ENCODE measurements around the gene ZNF280D.

DNA sequence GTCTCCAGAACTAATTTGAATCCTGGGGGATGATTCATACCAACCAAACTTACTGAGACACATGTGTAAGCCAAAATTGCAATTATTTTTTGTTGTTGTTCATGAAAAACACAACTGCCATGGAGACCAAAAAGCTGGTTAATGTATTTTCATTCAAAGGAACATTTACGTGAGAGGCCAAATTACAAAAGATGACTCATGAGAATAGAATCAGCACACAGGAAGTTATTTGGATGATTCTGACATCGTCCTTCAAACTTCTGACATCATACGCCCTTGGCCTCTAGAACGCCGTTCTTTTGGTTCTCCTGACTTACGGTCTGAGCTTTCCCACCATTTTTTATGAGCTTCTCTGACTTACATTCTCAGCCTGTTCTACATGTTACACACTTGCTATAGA lies 3.0 kb upstream of the ZNF280D start:
- TF ChIP-seq, protein P1, sequence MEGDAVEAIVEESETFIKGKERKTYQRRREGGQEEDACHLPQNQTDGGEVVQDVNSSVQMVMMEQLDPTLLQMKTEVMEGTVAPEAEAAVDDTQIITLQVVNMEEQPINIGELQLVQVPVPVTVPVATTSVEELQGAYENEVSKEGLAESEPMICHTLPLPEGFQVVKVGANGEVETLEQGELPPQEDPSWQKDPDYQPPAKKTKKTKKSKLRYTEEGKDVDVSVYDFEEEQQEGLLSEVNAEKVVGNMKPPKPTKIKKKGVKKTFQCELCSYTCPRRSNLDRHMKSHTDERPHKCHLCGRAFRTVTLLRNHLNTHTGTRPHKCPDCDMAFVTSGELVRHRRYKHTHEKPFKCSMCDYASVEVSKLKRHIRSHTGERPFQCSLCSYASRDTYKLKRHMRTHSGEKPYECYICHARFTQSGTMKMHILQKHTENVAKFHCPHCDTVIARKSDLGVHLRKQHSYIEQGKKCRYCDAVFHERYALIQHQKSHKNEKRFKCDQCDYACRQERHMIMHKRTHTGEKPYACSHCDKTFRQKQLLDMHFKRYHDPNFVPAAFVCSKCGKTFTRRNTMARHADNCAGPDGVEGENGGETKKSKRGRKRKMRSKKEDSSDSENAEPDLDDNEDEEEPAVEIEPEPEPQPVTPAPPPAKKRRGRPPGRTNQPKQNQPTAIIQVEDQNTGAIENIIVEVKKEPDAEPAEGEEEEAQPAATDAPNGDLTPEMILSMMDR (IDR thresholded peaks at IDR 0.05; ENCODE audit: borderline replicate concordance, extremely low read depth, low read length, poor library complexity, severe bottlenecking), result no peak
- TF ChIP-seq EZH2 (IDR thresholded peaks at IDR 0.05; ENCODE audit: borderline replicate concordance, low read depth, low read length, severe bottlenecking), result no peak

All from DND-41 (cell line).